Upper lobe of right lung (tissue), 1 donor: Measurements from ENCODE around the gene UBE2K. TPM values are rescaled to one million over a fixed set of nuclear protein-coding genes. Genes with fewer than 3 reads are reported as not detected.
"Not testable (repeated sequence)": the region's sequence is repeated elsewhere in the genome, so short reads cannot be mapped to it uniquely, and the experiment has no call there.

ENCODE experiments used
- ATAC-seq: fragments of 200-7000 bp; cut with Tn5 transposase; one replicate; pipeline ENCODE4 v1.9.1; 2020; ENCODE audit warnings: mild to moderate bottlenecking, moderate library complexity
- DNase-seq: peaks from one replicate; pipeline ENCODE4 v3.0.0-alpha.2; 2020
- H3K27ac ChIP-seq: fragments of 200-600 bp; one replicate; pipeline ENCODE4 v1.8.0; 2022
- H3K27me3 ChIP-seq: fragments of 200-600 bp; one replicate; pipeline ENCODE4 v1.8.0; 2022; ENCODE audit warnings: mild to moderate bottlenecking
- H3K36me3 ChIP-seq: fragments of 200-600 bp; one replicate; pipeline ENCODE4 v1.8.0; 2022
- H3K4me1 ChIP-seq: fragments of 200-600 bp; one replicate; pipeline ENCODE4 v1.8.0; 2022
- H3K4me3 ChIP-seq: fragments of 200-600 bp; one replicate; pipeline ENCODE4 v1.8.0; 2022; ENCODE audit warnings: mild to moderate bottlenecking
- H3K9me3 ChIP-seq: fragments of 200-600 bp; one replicate; pipeline ENCODE4 v1.8.0; 2022
- intact Hi-C: fragments of 100-400 bp; cut with DNase I; formaldehyde crosslinking; loops from one replicate; pipeline ENCODE4 v1.11.0; 2022
- total RNA-seq: library from RNA; stranded (reverse); fragmentation: NEBNext Ultra II Directional; extraction: Animal tissue kit (Norgen Biotek cat#: 25700); gene quantifications from one replicate; pipeline ENCODE4 v1.2.1, GENCODE V29; 2021
- TF ChIP-seq, protein P1 (sequence below): fragments of 200-600 bp; IDR thresholded peaks from one replicate; pipeline ENCODE4 v1.8.0; 2022; ENCODE audit warnings: antibody characterized with exemption
- donor health status: DM: no; HTN: yes; CAD: no; lungs with severe emphysema.

UBE2K gene
- total RNA-seq, 1 donor from 2014 or later: 51.4 TPM

- H3K36me3 ChIP-seq: no peaks in the 10 kb centered on the region
- no peaks in the 10 kb centered on the region for H3K27me3 ChIP-seq
- intact Hi-C loops: no loop called here
- H3K27ac ChIP-seq: no peak overlapping the region
- TF ChIP-seq, protein P1, sequence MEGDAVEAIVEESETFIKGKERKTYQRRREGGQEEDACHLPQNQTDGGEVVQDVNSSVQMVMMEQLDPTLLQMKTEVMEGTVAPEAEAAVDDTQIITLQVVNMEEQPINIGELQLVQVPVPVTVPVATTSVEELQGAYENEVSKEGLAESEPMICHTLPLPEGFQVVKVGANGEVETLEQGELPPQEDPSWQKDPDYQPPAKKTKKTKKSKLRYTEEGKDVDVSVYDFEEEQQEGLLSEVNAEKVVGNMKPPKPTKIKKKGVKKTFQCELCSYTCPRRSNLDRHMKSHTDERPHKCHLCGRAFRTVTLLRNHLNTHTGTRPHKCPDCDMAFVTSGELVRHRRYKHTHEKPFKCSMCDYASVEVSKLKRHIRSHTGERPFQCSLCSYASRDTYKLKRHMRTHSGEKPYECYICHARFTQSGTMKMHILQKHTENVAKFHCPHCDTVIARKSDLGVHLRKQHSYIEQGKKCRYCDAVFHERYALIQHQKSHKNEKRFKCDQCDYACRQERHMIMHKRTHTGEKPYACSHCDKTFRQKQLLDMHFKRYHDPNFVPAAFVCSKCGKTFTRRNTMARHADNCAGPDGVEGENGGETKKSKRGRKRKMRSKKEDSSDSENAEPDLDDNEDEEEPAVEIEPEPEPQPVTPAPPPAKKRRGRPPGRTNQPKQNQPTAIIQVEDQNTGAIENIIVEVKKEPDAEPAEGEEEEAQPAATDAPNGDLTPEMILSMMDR: no peak
- DNase-seq (no peak), ATAC-seq (no peak)
- H3K4me3 ChIP-seq: no peak overlapping the region
- no peaks in the 10 kb centered on the region for H3K4me1 ChIP-seq
- no peaks in the 10 kb centered on the region for H3K9me3 ChIP-seq
These were observed 37.2 kb upstream of the UBE2K start for GRCh38 chr4:39660757-39661156.

DNA sequence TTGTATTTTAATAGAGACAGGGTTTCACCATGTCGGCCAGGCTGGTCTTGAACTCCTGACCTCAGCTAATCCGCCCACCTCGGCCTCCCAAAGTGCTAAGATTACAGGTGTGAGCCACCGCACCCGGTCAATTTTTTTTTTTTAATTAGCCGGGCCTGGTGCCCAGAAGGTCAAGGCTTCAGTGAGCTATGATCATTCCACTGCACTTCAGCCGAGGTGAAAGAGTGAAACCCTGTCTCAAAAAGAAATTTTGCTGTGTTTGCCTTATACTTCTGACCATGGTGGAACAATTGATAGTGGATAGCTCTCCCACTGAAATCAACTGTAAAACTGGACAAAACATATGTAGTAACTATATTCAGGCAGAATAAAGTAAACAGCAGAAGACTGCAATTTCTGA lies 35.3 kb upstream of the UBE2K start:
- Histone ChIP-seq H3K4me1 (no peaks in the 10 kb centered on the region), H3K27ac (no peak overlapping the region), H3K9me3 (no peaks in the 10 kb centered on the region), H3K4me3 (no peak overlapping the region), H3K36me3 (no peaks in the 10 kb centered on the region), H3K27me3 (no peaks in the 10 kb centered on the region)
- TF ChIP-seq, protein P1: no peak
- intact Hi-C loops: no loop called here
- no peak for DNase-seq
- ATAC-seq: no peak

- TF ChIP-seq, protein P1: no peak
- no peak for DNase-seq
These were observed 32.9 kb upstream of the UBE2K start for GRCh38 chr4:39664828-39665731.

DNA sequence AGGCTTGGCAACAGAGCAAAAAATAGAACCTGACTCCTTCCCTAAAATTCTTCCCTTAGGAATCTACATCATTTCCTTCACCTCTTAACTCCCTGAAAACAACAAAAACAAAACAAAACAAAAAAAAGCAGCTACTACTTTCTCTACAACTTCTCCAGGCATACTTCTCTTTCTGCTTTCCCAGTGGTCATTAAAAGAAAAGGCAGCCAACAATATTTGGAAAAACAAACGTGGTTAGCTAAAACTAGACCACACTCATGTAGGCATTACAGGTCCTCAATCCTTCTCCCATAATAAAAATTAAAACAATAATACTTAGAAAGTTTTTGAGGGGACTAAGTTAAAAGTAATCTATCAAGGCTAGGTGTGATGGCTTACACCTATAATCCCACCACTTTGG lies 30.2 kb upstream of the UBE2K start:
- Histone ChIP-seq H3K27me3 (no peaks in the 10 kb centered on the region), H3K27ac (no peak overlapping the region), H3K36me3 (no peaks in the 10 kb centered on the region), H3K9me3 (no peaks in the 10 kb centered on the region), H3K4me1 (no peaks in the 10 kb centered on the region), H3K4me3 (no peak overlapping the region)
- DNase-seq: no peak
- no peak for ATAC-seq
- TF ChIP-seq, protein P1: no peak
- intact Hi-C loops: no loop called here

More at GRCh38 chr4:39664828-39665731, 32.9 kb upstream of the UBE2K start:
- H3K27me3 ChIP-seq: no peaks in the 10 kb centered on the region
- no peak overlapping the region for H3K27ac ChIP-seq
- no peaks in the 10 kb centered on the region for H3K9me3 ChIP-seq
- no peak overlapping the region for H3K4me3 ChIP-seq
- H3K36me3 ChIP-seq: no peaks in the 10 kb centered on the region
- H3K4me1 ChIP-seq: no peaks in the 10 kb centered on the region
- intact Hi-C loops: no loop called here
- ATAC-seq: no peak

- TF ChIP-seq, protein P1: no peak
These were observed 29.0 kb upstream of the UBE2K start for GRCh38 chr4:39668887-39669286.

GRCh38 chr4:39670296-39670695 lies 27.6 kb upstream of the UBE2K start:
- H3K27ac ChIP-seq, ATAC-seq, H3K4me1 ChIP-seq, H3K4me3 ChIP-seq, intact Hi-C loops, H3K36me3 ChIP-seq, DNase-seq, H3K9me3 ChIP-seq, H3K27me3 ChIP-seq: not testable (repeated sequence)

More at GRCh38 chr4:39668887-39669286, 29.0 kb upstream of the UBE2K start:
- no peak for DNase-seq
- Histone ChIP-seq H3K4me3 (no peak overlapping the region), H3K4me1 (no peaks in the 10 kb centered on the region), H3K9me3 (no peaks in the 10 kb centered on the region), H3K27ac (no peak overlapping the region), H3K36me3 (no peaks in the 10 kb centered on the region), H3K27me3 (no peaks in the 10 kb centered on the region)
- intact Hi-C loops: no loop called here
- peak; percentile 10 for ATAC-seq

- H3K4me1 ChIP-seq, ATAC-seq, intact Hi-C loops, H3K4me3 ChIP-seq, DNase-seq, H3K36me3 ChIP-seq, H3K27me3 ChIP-seq, H3K27ac ChIP-seq, H3K9me3 ChIP-seq: not testable (repeated sequence)
These were observed 22.3 kb upstream of the UBE2K start for GRCh38 chr4:39675681-39676080.

- H3K9me3 ChIP-seq, ATAC-seq, H3K27ac ChIP-seq, H3K36me3 ChIP-seq, DNase-seq, H3K4me3 ChIP-seq, H3K4me1 ChIP-seq, intact Hi-C loops, H3K27me3 ChIP-seq: not testable (repeated sequence)
These were observed 16.9 kb upstream of the UBE2K start for GRCh38 chr4:39681003-39681402.
